Right lung (tissue), 5 donors: Measurements from ENCODE around the gene GFAP. TPM values are rescaled to one million over a fixed set of nuclear protein-coding genes. Genes with fewer than 3 reads are reported as not detected.

Experiments
- DNase-seq, 2 donors: peaks; one replicate each; pipeline ENCODE4 v3.0.0-alpha.2; 2013
- polyA plus RNA-seq, 5 donors: library from polyadenylated mRNA; unstranded; fragments of 120-200 nt; gene quantifications; one replicate each; pipeline versions ENCODE4 v1.2.1 to v1.2.3, GENCODE V29; 2013; ENCODE audit warnings: inconsistent platforms in 1 of 5, low replicate concordance in 1 of 5; ENCODE audit not compliant: insufficient read length in 5 of 5, insufficient read depth in 1 of 5

Gene GFAP
- polyA plus RNA-seq, 5 donors: 0.19 to 0.95 (median 0.58) TPM

DNA sequence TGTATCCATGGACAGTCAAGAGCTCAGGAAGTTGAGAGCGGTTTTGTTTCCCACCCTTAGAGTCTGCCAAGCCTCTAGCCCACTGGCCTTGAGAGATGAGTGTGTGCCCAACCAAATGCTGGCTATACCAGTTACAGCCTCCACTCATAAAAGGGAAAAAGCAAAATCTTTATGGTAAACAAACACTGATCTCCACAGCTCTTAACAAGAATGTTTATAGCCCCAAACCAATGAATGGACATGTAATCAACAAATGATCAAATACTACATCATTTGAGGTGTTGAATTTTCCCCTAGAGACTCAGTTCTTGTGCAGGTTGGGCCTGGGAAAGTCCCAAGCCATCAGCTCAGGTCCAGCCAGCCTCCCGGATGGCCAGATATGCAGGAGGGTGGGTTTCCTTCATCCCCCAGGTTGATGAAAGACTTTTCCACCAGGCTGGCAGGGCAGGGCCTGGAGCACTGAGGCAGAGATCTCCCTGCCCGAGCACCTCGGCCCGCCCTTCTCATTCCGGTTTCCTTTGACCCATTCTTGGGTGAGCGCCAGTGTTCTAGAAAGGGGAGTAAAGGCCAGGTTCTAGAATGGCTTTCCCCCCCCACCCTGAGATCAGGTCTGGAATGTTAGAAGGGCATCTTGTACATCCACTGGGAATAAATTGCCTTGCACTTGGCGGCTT is 12.2 kb downstream of the GFAP start:
- no peak for DNase-seq

DNA sequence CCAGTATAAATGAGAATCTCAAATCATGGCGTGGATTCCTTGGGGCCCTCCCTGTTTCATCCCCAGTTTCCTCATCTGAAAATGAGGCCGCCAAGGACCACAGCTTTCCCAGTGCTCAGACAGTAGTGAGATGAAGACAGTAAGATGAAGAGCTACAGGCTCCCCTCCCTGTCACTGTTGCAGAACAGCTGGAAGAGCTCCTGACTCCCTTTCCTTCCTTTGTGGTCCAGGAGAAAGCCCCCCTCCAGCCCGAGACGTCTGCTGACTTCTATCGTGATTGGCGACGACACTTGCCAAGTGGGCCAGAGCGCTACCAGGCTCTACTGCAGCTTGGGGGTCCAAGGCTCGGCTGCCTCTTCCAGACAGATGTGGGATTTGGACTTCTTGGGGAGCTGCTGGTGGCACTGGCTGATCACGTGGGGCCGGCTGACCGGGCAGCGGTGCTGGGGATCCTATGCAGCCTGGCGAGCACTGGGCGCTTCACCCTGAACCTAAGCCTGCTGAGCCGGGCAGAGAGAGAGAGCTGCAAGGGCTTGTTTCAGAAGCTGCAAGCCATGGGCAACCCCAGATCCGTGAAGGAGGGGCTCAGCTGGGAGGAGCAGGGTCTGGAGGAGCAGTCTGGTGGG is 13.1 kb downstream of the GFAP start:
- no peak for DNase-seq

DNA sequence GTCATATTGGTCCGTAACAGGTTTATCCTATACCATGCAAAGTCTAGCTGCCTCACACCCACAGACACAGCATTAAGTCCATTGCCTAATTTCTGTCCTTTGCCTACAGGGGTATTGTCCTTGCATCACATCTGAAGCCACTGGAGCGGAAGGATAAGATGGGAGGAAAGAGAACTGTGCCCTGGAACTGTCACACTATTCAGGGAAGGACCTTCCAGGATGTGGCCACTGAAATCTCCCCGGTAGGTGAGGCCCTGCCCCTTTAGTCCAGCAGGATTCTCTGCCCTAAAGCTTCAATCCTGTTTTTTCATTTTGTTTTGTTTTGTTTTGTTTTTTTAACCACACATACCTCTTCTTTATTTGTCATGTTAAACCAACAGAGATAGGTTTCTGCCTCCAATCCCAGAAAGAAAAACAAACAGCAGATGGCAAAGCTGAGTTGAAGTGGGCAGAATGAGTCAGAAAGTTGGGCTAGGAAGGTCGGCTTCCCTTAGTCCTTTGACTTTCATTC is 13.8 kb downstream of the GFAP start:
- no peak for DNase-seq

DNA sequence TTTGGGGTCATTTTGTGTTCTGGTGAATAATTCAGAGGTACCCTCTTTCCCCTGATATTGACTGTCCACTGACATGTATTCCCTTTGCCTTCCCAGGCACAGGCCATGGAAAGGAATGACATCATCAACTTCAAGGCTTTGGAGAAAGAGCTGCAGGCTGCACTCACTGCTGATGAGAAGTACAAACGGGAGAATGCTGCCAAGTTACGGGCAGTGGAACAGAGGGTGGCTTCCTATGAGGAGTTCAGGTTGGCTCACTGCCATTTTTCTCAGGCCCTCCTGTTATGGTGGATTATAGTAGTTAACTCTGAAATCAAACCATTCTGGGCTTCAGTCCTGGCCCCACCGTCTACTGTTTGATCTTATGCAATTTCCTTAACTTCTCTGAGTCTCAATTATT is 14.4 kb downstream of the GFAP start:
- no peak for DNase-seq

DNA sequence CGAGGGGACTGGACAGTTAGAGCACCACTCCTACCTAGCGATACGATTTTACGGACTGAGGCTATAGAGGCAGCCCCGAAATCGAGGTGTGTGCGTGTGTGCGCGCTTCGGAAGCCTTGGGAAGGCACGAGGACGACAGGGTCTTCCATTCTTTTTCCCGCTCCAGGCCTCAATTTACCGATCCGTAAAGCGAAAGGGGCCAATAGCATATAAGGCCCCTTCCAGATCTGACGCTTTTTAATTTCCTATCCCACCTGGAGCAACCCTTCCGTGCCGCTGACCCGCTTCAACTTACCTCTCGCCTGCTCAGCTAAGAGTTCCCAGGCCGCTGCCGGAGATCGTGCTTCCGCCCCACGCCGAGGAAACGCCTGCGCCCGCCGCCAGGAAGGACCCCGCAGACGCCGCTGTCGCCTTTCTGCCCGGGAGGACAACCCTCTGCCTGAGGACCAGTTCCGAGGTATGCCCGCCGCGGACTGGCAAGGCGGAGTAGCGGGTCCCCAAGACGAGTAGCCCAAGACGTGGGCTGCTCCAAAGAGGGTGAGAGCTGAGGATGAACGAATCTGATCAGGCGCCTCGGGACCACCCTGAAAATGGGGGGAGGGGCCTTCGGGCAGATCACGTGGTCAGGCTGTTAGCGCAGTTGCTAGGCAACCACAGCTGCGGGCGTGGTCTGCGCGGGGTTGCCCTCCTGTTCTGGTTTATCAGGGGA is 16.1 kb downstream of the GFAP start, which contains the start of gene EFTUD2:
Gene EFTUD2 (minus strand): TSS at position 372 of the 709 bp plus-strand sequence. CDS start 4,924 bp downstream, outside the sequence.
- DNase-seq: peak; percentile 94 to 96

DNA sequence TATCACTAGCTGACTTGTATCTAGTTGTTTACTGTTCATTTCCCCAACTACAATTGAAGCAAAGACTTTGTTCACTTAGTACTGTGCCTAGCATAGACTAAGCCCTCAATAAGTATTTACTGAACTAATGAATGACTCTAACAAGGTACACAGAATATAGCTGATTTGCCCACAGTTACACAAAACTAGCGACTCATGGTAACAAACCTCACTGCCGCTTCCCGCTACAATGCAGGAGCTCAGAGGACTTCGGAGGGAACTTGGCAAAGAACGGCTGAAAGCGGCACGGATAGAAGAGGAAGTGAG is 16.6 kb downstream of the GFAP start:
- DNase-seq: no peak

DNA sequence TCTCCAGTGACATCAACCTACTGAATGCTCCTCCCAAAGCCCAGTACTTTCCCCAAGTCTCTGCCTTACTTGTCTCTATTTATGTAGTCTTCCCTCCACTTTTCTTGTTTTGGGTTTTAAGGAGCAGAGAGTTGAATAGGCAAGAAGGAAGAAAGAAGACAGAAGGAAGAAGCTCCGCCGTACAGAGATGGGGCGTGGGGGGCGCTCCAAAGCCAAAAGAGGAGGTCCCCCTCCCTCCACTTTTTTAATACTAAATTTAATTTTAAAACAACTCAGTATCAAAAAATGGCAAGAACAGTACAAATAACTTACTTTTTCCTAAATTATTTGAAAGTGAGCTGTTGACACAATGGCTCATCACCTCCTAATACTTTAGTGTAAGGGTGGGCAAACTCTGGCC is 20.7 kb downstream of the GFAP start:
- no peak for DNase-seq

DNA sequence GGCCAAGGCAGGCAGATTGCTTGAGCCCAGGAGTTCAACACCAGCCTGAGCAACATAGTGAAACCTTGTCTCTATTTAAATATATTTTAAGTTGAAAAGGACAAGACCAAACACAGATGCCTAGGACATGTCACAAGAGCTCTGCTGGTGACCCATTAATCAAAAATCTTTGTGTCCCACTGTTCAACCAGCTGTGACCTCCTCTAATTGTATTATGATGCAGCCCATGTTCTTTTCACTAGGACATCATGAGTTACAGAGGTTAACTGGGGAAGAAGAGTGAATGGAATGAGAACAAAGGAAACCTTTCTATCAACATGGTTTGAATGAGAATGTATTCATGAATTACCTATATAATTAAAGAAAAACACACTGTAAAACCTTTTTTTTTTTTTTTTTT is 23.1 kb downstream of the GFAP start:
- no peak for DNase-seq

DNA sequence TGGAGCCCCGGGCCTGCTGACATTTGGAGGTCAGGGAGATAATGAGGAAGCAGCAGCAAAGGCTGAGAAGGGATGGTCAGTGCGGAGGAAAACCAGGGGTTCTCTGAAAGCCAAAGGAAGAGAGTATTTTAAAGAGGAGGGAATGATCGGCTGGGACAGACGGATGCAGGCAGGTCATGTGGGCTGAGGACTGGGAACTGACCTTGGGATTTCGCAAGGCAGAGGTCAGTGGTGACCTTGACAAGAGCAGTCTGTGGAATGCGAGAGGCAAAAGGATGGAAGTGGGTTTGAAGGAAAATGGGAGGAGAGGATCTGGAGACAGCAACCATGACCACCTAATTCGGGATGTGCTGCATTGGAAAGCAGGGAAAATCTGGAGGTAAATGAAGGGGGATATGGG is 26.3 kb downstream of the GFAP start:
- no peak for DNase-seq

DNA sequence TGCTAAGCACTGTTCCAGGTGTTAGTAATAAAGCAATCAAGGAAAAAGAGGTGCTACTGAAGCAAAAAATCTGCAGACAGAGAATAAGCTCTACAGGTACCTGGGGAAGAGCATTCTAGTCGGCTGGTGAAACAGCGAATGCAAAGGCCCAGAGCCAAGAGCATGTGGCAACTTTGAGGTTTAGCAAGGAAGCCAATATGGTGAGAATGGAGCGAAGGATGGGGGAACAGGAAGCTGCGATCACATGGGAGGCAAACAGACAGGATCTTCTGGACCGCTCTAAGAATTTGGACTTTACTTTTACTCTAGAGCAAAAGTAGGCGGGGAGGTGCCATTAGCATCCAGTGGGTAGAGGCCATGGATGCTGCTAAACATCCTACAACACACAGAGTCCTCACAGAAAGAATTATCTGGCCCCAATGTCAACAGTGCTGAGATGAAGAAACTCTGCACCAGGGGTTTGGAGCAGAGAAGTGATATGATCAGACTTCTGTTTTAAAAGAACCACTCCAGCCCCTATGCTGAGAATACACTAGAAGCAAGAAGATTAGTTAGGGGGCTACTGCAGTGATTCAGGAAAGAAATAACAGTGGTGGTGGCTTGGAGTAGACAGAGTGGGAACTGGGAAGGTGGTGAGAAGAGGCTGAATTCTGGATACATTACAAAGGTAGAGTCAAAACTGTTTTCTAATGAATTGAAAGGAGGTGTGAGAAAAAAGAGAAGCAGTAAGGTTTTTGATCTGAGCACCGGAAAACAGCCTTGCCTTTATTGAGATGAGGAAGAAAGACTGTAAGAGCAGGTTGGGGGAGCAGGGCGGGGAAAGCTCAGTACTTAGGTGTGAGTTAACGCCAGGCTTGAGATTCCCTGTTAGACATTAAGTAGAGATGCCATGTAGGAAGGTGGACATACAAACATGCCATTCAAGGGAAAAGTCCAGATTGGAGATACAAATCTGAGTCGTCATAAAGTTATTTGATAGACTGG is 27.0 kb downstream of the GFAP start:
- no peak for DNase-seq

DNA sequence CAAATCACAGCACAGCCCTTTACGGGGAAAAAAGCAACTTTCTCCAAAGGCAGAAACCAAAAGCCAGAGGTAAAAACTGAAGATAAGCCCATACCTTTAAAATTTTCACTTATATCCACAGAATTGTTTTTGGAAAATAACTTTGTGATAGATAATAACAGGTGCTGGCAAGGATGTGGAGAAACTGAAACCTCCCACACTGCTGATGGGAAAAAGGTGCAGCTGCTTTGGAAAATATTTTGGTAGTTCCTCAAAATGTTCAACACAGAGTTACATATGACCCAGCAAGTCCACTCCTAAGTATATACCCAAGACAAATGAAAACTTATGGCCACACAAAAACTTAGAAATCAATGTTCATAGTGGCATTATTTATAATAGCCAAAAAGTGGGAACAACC is 28.3 kb downstream of the GFAP start:
- no peak for DNase-seq

DNA sequence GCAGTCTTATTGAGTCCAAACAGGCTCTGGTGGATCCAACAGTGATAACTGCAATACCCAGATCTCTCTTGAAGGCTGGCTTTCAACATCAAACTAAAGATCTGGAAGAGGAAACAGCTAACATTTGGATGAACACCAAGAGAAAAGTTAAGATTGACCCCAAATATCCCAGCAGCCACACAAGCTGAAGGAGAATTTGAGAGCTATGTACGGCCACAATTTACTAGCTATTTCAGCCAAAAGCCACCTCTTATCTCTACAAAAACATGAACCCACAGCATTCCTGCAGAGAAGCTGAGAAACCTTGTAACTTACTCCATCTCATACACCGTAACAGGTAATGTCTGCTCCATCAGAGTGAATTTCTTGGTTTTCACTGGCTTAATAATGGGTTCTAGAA is 30.4 kb downstream of the GFAP start:
- no peak for DNase-seq

DNA sequence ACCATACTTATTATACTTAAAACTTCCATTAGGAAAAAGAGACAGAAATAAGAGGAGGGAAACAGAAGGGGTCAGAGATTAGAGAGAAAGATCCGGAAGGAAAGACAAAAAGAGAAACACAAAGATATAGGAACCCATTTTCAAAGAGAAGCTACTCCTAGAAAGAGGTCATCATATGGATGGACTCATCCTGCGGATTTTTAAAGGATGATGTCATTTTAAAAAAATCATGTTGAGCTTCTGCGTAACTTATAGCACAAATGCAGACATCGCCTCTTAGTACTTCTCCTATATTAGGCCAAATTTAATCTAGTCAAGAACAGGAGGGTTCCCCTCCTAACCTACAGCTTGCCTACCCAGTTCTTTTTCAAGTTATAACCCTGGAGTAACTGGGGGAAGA is 34.2 kb downstream of the GFAP start:
- DNase-seq: no peak

GRCh38 chr17:44880062-44880461 is 35.2 kb downstream of the GFAP start:
- DNase-seq: no peak

GRCh38 chr17:44879376-44879775 is 35.9 kb downstream of the GFAP start:
- no peak for DNase-seq

DNA sequence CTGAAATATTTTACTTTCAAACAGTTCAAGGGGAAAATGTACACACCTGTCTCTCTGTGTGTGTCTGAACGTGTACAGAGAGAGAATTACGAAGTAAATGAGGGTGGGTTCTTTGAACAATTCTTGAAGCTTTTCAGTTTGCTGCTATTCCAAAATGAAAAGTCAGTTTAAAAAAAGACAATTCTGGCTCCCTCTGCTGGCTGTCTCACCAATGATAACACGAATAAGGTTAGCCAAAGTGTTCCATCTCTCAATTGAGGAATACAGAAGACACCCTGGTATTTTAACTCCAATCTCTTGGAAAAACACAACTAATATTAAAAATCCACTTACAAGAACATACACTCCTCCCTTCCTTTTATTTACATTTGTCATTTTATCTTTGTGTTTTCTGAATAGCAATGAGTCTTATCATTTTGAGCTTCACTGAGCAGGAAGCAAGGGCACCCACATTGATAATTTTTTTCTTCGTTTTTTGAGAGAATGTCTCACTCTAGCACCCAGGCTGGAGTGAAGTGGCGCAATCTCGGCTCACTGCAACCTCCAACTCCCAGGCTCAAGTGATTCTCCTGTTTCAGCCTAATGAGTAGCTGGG is 36.6 kb downstream of the GFAP start:
- peak in 1 of 2 donors; percentile 25 for DNase-seq

GRCh38 chr17:44877121-44877520 is 38.2 kb downstream of the GFAP start:
- DNase-seq: no peak

- no peak for DNase-seq
These were observed 39.5 kb downstream of the GFAP start for GRCh38 chr17:44875761-44876160.

GRCh38 chr17:44872131-44872768 is 43.0 kb downstream of the GFAP start:
- DNase-seq: no peak

DNA sequence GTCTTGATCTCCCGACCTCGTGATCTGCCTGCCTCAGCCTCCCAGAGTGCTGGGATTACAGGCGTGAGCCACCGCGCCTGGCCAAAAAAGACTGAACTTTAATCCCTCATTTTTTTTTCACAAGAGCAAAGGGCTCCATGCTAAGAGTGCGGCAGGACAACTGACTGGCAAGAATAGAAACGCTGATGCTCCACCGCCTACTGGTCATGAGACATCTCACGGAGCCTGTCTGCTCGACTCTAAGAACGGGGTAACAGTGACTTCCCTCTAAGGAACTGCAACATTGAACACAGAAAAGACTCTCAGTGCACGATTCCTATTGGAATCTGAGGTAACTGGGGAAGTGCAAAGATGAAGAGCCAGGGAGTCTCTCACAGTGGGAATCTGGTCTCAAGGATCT is 43.7 kb downstream of the GFAP start:
- DNase-seq: no peak

- no peak for DNase-seq
These were observed 47.5 kb downstream of the GFAP start for GRCh38 chr17:44867841-44868240.
